GM21447 (cell line): ENCODE results near the gene CCDC181.
A peak's percentile ranks its signal among the peaks of the same experiment; 100 is the strongest.
"Not testable (repeated sequence)": the region's sequence is repeated elsewhere in the genome, so short reads cannot be mapped to it uniquely, and the experiment has no call there.

Experiments
- ATAC-seq: cut with Tn5 transposase; IDR thresholded peaks from one replicate; pipeline ENCODE4 v1.9.1; 2021; ENCODE audit not compliant: unreplicated experiment

The CCDC181 gene

DNA sequence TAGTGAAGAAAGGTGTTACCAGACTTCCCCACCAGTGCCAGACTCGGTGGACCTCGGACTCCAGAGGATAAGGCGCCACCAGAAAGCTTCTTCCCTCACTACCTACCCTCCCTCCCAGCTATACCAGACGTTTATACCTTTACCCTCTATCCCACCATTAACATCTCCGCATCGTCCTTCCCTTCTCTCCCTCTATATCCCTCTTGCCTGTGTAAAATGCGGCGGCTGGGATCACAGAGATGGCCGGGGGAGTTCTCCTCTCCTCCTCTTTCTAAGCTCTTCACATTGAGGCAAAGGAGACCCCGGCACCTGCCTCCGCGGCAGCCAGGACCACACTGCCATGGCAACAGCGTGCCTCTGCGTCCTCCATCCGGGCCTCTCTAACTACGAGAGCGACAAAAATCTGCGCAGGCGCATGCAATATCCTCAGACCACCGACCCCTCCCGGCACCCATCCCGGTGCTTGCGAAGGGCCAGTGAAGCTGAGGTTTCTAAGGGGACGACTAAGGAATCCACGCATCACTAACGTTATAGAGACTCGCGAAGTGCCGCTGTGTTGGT lies at the start of gene CCDC181:
TSS of gene CCDC181 (minus strand) at position 394 of the 561 bp plus-strand sequence. CDS start 2,547 bp downstream, outside the sequence.
- ATAC-seq, result peak; percentile 75

DNA sequence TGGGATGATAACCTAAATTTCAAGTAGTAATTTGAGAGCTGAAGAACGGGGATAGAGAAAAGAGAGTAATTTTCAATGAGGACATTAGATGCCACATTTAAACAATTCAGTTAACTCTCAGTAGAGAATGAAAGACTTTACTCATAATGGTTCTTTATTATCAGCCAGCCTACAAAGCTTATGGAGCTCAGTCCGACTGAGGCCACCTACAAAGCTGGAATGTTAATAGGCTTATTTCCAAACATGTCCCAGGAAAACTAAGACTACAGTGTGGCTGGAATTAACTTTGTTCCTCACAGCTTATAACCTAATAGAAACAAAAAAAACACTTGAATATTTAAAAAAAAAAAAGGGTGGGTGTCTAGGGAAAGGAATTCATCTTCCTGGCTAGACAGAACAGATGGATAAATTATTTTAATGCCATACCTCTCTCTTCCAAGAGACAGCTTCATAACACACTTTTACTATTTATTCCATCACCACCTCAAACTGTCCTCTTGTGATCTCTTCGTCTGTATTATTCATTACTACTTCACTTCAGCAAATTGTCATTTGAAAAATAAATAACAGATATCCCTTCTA lies 48.6 kb upstream of the CCDC181 start:
- ATAC-seq, result no peak

DNA sequence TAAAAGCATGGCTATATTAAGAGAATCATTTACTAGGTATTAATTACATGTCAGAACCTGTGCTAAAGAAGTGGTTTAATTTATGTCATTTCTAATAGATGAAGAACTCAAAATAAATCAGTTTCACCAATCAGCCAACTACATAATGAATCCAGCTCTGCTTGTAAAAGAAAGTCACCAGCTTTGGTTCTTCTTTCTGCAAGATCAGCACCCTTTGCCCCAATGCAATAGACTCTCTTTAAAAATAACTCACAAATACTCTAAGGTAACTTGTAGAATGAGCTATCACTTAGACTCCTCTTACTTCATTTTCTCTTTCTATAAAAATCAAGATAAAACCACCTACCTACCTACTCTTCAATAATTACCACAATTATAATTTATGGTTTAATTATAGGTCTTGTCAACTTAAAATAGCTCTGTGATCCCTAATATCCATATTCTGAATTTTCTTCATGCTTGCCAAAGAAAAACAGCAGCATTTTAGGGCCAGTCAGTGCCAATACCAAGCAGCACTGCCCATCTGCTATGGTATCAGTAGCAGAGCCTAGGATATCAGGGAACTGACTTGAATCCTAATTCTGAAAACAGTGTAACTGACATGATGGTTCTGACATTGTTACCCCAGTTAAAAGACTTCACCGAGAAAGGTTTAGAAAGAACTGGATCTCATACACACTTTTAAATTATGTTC lies 47.2 kb upstream of the CCDC181 start:
- no peak for ATAC-seq

DNA sequence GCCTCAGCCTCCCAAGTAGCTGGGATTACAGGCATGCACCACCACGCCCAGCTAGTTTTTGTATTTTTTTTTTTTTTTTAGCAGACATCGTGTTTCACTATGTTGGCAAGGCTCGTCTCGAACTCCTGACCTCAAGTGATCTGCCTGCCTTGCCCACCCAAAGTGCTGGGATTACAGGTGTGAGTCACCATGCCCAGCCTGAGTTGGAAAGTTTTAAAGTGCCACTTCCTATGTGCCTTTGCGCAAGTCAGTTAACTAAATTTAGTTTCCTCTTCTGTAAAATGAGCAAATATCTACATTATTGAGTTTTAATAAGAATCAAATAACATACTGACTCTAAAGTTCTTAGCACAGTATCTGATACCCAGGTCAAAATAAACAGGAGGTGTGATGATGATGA lies 46.1 kb upstream of the CCDC181 start:
- no peak for ATAC-seq

DNA sequence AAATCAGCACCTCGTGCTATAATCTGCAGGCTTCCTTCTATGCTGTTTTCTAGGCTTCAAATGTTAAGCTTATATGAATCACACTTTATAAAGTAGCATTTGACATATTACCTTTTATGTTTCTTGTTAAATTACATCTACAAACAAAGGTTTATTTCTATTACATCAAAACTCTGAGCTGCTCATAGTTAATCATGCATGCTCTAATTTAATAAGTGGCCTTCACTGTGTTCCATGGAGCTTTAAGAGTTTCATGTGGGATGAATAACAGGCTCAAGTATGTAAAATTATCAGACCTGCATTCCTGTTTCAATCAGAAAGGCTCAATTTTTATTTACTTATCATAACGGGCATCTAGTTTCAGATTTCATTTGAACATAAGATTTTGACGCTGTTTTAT lies 45.5 kb upstream of the CCDC181 start:
- no peak for ATAC-seq

DNA sequence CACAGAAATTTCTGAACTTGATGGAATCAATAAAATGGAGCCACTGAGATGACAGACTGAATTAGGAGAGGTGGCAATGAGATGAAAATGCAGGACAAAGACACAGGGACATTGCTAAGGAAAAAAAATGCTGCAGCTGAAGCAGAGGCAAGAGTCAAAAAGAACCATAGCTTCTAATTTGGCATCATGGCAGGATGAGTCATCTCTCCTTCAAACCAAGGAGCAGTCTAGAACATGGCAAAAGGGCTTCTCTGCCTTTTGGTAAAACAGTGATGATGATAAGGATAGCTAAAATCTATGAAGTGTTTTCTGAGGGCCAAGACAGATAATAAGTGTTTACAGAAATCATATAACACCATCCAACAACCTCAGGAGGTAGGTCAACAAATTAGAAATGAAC lies 41.7 kb upstream of the CCDC181 start:
- no peak for ATAC-seq

DNA sequence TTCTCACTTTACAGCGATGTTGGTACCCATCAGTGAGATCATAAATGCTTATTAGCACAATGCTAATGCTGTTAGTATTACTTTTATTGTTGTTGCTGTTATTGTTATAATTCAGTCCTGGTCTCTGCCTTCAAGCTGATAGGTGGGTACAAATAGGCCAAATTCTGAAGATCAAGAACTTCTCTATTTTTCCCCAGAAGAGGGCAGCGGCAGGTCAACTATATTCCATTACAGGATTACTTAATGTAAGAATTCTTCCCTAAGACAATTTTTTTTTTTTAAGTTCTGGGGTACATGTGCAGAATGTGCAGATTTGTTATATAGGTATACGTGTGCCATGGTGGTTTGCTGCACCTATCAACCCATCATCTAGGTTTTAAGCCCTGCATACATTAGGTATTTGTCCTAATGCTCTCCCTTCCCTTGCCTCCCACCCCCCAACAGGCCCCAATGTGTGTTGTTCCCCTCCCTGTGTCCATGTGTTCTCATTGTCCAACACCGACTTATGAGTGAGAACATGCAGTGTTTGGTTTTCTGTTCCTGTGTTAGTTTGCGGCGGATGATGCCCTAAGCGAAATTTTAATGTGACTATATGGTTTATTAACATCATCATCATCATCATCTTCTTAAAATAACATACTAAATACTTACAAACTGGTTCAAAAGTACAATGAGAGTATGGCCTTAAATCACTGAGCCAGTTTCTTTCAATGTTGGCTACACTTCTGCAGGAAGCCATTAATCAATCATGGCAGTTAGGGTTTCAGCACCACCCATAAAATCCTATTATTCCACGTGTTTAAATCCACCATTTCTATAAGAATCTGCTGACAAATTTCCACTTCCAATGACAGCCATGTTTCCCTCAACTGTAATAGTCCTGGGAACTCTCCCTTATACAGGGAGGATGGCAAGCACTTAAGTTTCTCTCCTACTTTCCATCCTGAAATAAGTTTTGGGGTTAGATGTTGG lies 39.3 kb upstream of the CCDC181 start:
- no peak for ATAC-seq

DNA sequence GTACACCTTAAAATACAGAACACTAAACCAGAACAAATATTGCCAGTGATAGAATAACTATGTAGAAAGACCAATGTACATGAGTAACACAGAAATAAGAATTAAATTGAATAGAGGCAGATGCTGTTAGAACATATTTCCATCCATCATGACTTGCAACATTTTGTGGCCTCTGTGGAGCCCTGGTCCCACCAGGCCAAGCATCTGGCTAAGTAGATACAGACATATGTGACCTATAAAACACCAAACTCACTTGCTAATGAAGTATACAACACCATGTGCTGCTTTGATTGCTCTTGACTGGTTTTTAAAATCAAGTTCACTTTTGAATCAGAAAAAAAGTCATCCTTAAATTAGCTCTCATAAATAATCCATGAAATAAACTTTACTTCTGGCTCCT lies 38.0 kb upstream of the CCDC181 start:
- ATAC-seq, result no peak

DNA sequence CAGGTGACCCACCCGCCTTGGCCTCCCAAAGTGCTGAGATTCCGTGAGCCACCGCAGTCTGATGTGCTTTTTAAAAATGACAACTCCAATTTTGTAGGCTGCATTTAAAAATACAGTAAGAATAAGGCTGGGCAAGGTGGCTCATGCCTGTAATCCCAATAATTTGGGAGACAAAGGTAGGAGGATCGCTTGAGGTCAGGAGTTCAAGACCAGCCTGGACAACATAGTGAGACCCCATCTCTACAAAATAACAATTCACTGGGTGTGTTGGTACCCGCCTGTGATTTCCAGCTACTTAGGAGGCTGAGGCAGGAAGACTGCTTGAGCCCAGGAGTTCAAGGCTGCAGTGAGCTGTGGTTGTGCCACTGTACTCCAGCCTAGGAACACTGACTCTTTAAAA lies 35.1 kb upstream of the CCDC181 start:
- no peak for ATAC-seq

DNA sequence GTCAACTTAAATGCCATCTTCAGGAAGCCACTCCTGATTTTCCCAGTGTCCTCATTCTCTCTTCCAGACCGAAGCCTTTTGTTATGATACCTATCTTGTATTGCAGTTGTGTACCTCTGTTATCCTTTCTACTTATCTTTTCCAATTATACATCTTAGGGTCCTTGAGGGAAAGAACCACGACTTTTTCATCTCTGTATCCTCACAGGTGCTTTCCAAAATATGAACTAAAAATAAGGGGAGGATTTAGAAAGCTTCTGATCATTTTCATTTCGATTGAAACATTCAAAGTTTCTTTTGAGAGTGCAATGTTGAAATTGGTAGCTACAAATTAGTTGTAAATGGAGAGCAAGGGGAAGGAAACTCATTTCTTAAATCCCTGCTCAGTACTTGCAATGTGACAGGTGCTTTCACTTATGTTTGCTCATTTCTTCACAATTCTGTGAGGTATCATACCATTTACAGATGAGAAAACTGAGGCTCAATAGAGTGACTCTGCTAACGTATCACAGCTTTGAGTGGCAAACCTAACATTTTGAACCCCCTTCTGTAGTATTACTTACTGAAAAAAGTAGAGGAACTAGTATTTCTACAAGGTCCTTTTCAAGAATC lies 34.2 kb upstream of the CCDC181 start:
- ATAC-seq, result no peak

DNA sequence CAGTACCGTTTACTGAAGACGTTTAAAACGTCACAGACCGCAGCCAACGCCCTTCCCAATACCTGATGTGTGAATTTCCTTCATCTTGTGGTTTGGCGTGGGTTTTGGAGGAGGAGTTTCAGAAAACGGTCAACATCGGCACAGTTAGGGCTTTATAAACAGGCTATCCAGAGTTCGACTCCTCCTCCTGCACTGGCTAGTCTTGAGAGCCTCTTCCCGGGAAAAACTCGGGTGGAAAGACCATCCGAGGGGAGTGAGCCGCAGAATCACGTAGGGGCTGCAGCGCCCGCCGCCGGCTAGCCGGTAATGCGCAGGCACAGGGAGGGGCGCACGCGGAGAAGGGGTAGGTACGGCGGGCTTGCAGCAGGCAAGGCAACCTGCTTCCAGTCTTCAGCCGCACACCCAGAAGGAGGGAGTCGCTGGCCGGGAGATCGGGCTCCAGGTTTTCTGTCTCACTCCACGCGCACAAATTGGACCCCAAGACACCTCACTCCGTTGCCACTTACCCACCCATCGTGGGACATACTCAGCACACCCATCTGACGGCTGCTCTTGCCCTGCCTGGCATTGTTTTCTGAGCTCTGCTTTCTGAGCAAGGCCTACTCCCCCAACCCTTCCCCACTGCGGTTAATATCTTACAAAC lies 33.0 kb upstream of the CCDC181 start:
- no peak for ATAC-seq

DNA sequence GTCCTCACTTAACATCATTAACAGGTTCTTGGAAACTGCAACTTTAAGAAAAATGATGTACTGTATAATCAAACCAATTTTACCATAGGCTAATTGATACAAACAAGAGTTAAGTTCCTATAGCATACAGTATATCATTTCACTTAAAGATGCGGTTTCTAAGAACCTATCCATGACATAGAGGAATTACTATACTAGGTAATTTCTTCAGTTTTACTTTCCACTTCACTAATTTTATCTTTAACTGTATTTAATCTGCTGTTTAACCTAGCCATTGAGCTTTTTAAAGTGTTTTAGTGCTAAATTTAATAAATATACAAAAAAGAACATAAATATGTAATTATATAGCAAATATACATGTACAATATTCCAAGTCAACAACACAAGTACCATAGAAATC lies 30.2 kb upstream of the CCDC181 start:
- ATAC-seq, result no peak

DNA sequence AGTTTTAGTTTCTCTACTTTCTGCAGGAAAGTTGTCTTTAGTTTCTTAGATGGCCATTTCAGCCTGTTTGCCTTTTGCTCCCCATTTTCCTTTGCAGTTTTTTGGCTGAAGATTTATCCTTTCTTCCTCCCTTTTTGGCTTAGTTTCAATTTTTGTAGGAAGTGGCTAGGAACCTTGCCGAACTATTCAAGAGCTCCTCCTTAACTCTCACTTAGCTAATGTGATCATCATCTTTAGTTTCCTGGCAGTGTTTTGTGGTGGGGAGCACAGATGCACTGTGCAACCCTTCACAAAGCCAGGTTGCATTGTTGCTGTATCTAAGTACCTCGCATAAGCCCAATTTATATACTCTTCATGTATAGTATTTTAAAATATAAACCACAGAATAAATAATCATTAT lies 28.8 kb upstream of the CCDC181 start:
- no peak for ATAC-seq

DNA sequence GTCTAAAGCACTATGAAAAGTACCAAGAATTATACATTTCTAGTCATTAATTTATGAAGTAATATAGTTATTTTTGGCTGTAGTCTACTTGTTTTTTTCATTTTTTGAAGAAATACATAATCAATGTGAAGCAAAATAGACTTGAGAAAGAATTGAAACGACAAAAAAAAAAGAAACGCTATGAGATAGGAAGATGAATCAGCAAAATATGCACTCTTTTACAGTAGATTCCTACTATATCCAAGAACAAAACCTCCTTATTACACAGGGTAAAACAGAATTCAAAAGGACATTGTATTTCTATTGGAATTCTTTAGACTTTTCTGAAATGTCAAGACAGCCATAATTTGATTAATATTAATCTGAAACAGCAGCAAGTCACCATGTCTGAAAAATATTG lies 25.6 kb upstream of the CCDC181 start:
- no peak for ATAC-seq

DNA sequence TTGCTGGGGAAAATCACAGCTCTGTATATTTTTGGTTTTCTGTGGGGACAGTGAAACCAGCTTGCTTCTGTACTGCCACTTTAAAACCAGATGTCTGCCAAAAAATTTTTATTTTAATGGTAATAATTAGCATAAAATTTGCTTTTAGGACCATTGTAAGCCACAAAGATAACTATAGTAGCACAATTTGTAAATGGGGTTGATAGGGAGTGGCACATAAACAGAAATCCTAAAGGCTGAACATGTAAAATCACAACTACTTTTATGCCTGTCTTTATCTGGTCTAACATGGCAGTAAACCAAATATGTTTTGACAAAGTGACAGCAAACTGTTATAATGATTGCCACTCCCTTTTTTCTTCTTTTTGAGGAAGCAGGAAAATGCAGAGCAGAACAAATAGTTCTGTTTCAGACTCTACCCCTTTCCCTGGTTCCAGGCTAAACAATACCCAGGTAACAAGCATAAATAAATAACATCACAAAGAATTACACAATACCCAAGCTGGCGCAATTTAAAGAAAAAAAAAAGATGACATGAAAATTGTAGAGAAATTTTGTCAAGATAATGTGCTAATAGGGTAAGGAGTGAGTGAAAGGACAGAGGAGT lies 24.0 kb upstream of the CCDC181 start:
- no peak for ATAC-seq

DNA sequence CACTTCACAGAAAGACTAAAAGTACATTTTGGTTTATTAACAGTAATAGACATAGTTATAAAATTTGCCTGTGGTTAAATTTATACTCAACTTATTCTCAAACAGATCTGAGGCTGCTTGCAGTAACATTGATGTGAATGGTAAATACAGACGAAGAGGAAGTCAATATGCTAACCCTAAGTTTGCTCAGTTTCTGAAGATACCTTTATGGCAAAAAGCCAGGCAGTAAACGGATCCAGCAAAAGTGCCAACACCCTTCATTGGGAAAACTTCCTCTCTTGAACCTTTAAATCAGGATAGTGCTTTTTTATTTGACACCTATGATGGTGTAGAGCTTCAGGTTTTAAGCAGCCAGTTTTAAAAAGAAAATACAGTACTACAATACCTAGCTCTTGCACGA lies 16.6 kb upstream of the CCDC181 start:
- no peak for ATAC-seq

DNA sequence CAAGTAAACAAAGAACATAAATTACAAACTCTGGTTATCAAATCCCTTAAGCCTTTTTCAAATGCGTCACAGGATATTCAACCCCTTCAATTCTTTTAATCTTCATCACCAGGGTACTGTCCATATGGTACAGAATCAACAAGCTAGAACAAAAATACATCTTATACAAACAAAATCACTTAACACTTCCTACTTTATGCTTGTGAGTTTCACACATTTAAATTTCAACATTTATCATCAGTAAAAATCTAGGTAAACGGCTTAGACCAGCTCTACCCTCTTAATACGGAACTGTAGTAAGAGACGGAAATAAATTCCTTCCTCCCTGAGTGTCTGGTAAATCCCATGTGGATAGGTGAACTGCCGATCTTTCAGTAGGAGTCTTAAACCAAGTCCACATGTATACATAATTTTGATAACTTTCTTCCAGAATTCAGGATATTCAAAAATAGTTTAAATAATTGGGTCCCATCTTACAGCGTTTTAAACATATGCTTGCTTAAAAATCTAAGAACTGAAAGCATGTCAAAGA lies 1.0 kb downstream of the CCDC181 start:
- no peak for ATAC-seq

DNA sequence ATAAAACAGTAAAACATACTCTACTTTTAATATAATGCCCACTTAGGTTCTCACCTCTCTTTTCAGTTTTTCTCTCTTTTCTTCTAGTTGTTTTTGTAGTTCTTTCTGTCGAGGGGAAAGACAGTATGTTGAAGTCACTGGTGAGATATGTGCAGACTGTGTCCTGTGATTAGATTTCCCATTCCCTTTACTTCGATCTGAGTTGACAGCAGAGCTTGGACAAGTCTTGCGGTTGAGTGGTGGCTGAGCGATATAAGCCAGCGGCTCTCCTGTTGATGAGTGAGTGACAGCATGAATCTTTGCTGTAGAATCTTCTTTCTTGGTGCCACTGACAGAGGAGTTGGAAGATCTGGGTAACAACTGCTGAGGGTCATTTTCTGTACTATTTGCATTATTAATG lies 6.0 kb downstream of the CCDC181 start:
- ATAC-seq, result no peak

DNA sequence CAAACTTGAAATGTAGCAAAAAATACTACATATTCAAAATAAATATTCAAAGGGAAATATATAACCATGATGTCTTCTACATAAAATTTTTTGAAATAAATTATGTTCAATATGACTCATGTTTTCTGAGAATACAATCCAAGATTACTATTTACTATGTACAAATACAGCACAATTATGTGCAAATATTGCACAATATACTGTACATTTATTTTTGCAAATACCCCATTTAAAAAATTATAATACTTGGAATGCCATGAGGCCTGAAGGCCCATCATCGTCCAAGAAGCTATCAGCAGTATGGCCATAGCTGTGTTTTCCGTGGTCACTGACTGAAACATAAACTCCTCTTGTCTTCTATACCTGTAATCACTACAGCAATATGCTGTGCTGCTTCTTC lies 12.3 kb downstream of the CCDC181 start:
- no peak for ATAC-seq

DNA sequence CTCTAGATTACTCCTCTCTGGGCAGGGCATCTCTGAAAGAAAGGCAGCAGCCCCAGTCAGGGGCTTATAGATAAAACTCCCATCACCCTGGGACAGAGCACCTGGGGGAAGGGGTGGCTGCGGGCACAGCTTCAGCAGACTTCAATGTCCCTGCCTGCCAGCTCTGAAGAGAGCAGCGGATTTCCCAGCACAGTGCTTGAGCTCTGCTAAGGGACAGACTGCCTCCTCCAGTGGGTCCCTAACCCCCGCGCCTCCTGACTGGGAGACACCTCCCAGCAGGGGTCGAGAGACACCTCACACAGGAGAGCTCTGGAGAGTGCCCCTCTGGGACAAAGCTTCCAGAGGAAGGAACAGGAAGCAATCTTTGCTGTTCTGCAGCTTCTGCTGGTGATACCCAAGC lies 18.9 kb downstream of the CCDC181 start:
- ATAC-seq, result not testable (repeated sequence)
